Activated T-cell treated with anti-CD3 and anti-CD28 coated beads, Interleukin-2, amount 50 U/mL, for 72 hours (primary cell): ENCODE data around the gene IFIT2. TPM values are rescaled to one million over a fixed set of nuclear protein-coding genes. Genes with fewer than 3 reads are reported as not detected.
"Not testable (repeated sequence)": the region's sequence is repeated elsewhere in the genome, so short reads cannot be mapped to it uniquely, and the experiment has no call there.

Experiments used
- ATAC-seq, 2 donors: fragments of 150-1000 bp; cut with Tn5 transposase; replicated peaks in 1 of 2; 2 replicates each; pipeline ENCODE4 v1.10.0; 2021; ENCODE audit warnings: moderate library complexity in 2 of 2, mild to moderate bottlenecking in 1 of 2
- DNase-seq, 2 donors: peaks; one replicate each; pipeline ENCODE4 v3.0.0; 2021 to 2022; ENCODE audit warnings: mixed read lengths in 1 of 2
- H3K27ac Mint-ChIP-seq: one replicate; pipeline ENCODE4 v1.8.0; 2022; ENCODE audit warnings: mild to moderate bottlenecking, moderate library complexity, mixed read lengths
- H3K27me3 Mint-ChIP-seq: one replicate; pipeline ENCODE4 v1.8.0; 2022; ENCODE audit warnings: low read depth, mixed read lengths
- H3K36me3 Mint-ChIP-seq, 2 donors: one replicate each; pipeline ENCODE4 v1.8.0; 2022; ENCODE audit warnings: mixed read lengths in 2 of 2, mild to moderate bottlenecking in 1 of 2; ENCODE audit not compliant: insufficient read depth in 2 of 2
- H3K4me1 Mint-ChIP-seq: one replicate; pipeline ENCODE4 v1.8.0; 2022; ENCODE audit warnings: low read depth, mixed read lengths
- H3K4me3 Mint-ChIP-seq, 2 donors: one replicate each; pipeline ENCODE4 v1.8.0; 2022; ENCODE audit warnings: mild to moderate bottlenecking in 2 of 2, mixed read lengths in 2 of 2, moderate library complexity in 2 of 2
- H3K9me3 Mint-ChIP-seq, 2 donors: one replicate each; pipeline ENCODE4 v1.8.0; 2022; ENCODE audit warnings: mixed read lengths in 2 of 2
- total RNA-seq, 2 donors: library from RNA; stranded (reverse); gene quantifications; one replicate each; pipeline ENCODE4 v1.2.3, GENCODE V29; 2022

Gene IFIT2, protein sequence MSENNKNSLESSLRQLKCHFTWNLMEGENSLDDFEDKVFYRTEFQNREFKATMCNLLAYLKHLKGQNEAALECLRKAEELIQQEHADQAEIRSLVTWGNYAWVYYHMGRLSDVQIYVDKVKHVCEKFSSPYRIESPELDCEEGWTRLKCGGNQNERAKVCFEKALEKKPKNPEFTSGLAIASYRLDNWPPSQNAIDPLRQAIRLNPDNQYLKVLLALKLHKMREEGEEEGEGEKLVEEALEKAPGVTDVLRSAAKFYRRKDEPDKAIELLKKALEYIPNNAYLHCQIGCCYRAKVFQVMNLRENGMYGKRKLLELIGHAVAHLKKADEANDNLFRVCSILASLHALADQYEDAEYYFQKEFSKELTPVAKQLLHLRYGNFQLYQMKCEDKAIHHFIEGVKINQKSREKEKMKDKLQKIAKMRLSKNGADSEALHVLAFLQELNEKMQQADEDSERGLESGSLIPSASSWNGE
- total RNA-seq = 10 to 100 TPM; 10.8 to 36.0 TPM

DNA sequence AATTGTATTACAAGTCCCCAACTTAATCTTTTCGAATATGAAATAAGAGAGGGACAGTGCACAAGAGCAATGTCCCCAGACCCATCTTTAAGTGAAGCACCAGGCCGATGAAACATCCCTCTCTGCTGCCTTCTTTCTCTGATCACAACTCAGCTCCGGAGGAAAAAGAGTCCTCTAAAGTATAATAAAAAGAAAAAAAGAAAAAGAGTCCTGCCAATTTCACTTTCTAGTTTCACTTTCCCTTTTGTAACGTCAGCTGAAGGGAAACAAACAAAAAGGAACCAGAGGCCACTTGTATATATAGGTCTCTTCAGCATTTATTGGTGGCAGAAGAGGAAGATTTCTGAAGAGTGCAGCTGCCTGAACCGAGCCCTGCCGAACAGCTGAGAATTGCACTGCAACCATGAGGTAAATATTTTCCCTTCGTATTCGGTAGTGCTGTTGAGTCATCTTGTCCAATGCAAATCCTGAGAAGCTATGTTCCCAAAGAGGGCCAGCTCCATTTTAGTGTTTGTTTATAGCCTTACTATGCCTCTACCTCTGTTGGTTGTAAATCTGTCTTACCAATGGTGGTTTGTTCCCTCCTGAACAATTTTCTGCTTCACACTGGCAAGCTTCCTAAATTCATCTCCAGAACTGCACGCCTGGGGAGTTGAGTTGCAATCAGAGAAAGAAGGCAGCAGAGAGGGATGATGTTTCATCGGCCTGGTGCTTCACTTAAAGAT lies at the start of gene IFIT2:
Gene IFIT2 (plus strand): TSS at position 326 of the 725 bp plus-strand sequence. CDS start 78 bp downstream, at position 404.
- DNase-seq (peak in 1 of 2 donors; percentile 19), ATAC-seq (peak; percentile 67 to 77)
- Mint-ChIP-seq H3K36me3 (peaks cover 7 to 11% of the 10 kb centered on the region in 2 donors), H3K4me1 (peaks cover 35% of the 10 kb centered on the region), H3K27me3 (no peaks in the 10 kb centered on the region), H3K27ac (peak within 1 kb of the TSS; percentile 94), H3K4me3 (peak within 1 kb of the TSS; percentile 69 to 90), H3K9me3 (peaks cover 1 to 4% of the 10 kb centered on the region in 2 donors)

- Mint-ChIP-seq H3K9me3 (peaks cover 9 to 13% of the 10 kb centered on the region in 2 donors), H3K27me3 (peaks cover 16% of the 10 kb centered on the region), H3K27ac (no peak overlapping the region), H3K4me1 (peaks cover 44% of the 10 kb centered on the region), H3K4me3 (peak overlapping the region; percentile 42 to 79), H3K36me3 (peaks cover 16 to 26% of the 10 kb centered on the region in 2 donors)
- DNase-seq = no peak
- no peak for ATAC-seq
Measured at GRCh38 chr10:89252225-89252585, 49.6 kb upstream of the IFIT2 start.

DNA sequence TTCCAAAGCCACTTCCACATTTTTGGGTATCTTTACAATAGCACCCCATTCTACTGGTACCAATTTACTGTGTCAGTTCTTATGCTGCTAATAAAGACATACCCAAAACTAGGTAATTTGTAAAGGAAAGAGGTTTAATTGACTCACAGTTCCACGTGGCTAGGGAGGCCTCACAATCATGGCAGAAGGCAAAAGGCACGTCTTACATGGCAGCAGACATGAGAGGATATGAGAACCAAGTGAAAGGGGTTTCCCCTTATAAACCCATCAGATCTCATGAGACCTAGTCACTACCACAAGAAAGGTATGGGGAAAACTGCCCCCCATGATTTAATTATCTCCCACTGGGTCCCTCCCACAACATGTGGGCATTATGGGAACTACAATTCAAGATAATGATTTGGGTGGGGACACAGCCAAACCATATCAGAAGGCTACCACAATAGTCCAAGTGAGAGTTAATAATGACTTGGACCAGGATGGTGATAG lies 46.7 kb upstream of the IFIT2 start:
- peaks cover 29% of the 10 kb centered on the region for H3K4me1 Mint-ChIP-seq
- not testable (repeated sequence) for H3K27ac Mint-ChIP-seq, DNase-seq, H3K4me3 Mint-ChIP-seq, ATAC-seq
- H3K9me3 Mint-ChIP-seq = peaks cover 9 to 13% of the 10 kb centered on the region in 2 donors
- peaks cover 21% of the 10 kb centered on the region for H3K27me3 Mint-ChIP-seq
- peaks cover 16 to 26% of the 10 kb centered on the region in 2 donors for H3K36me3 Mint-ChIP-seq

- DNase-seq (no peak), ATAC-seq (no peak)
- Mint-ChIP-seq H3K9me3 (peaks cover 9 to 13% of the 10 kb centered on the region in 2 donors), H3K36me3 (peaks cover 16 to 26% of the 10 kb centered on the region in 2 donors), H3K27me3 (peaks cover 21% of the 10 kb centered on the region), H3K27ac (no peak overlapping the region), H3K4me1 (peaks cover 29% of the 10 kb centered on the region), H3K4me3 (no peak overlapping the region)
Measured at GRCh38 chr10:89255793-89256192, 46.1 kb upstream of the IFIT2 start.

DNA sequence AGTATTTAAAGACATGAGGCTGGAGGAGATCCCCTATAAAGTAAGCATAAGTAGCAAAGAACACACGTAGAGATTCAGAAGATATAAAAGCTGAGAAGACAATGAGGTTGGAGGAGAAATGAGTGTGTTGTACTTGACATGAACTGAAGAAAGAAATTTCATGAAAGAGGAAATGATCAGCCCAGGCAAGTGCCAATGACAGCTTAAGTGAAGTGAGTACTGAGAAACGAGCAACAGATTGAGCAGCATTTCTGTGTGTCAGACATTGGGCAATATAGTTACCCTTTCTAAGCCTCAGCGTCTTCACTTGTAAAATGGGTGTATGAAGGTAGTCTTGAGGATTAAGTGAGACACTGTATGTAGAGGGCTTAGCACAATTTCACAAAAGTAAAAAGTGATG lies 45.5 kb upstream of the IFIT2 start:
- H3K27ac Mint-ChIP-seq = no peak overlapping the region
- peaks cover 16 to 26% of the 10 kb centered on the region in 2 donors for H3K36me3 Mint-ChIP-seq
- no peak for DNase-seq
- H3K4me3 Mint-ChIP-seq = no peak overlapping the region
- no peak for ATAC-seq
- H3K27me3 Mint-ChIP-seq = peaks cover 21% of the 10 kb centered on the region
- peaks cover 25% of the 10 kb centered on the region for H3K4me1 Mint-ChIP-seq
- H3K9me3 Mint-ChIP-seq = peaks cover 9 to 13% of the 10 kb centered on the region in 2 donors

GRCh38 chr10:89256962-89257361 lies 44.9 kb upstream of the IFIT2 start:
- no peak overlapping the region for H3K27ac Mint-ChIP-seq
- ATAC-seq (no peak), DNase-seq (no peak)
- peaks cover 16 to 26% of the 10 kb centered on the region in 2 donors for H3K36me3 Mint-ChIP-seq
- H3K9me3 Mint-ChIP-seq = peaks cover 9 to 13% of the 10 kb centered on the region in 2 donors
- peaks cover 24% of the 10 kb centered on the region for H3K4me1 Mint-ChIP-seq
- H3K4me3 Mint-ChIP-seq = no peak overlapping the region
- peaks cover 21% of the 10 kb centered on the region for H3K27me3 Mint-ChIP-seq

DNA sequence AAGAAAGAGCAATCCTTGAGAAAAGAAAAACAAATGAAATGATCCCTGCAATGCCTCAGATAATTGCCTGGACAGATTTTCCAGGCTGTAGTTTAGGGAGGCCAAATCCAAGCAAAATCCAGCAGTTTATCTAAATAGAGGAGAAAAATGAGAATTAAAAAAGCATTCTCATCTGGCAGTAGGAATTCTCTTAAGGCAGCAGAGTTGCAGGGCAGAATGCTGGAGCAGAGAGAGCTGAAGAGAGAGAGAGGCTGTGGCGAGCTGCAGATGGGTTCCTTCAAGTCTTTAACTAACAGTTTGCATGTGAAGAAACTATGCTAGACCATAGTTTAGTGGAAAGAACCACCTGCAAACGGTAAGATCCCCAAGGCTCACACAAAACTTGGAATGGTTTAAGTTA lies 44.3 kb upstream of the IFIT2 start:
- H3K36me3 Mint-ChIP-seq = peaks cover 16 to 26% of the 10 kb centered on the region in 2 donors

DNA sequence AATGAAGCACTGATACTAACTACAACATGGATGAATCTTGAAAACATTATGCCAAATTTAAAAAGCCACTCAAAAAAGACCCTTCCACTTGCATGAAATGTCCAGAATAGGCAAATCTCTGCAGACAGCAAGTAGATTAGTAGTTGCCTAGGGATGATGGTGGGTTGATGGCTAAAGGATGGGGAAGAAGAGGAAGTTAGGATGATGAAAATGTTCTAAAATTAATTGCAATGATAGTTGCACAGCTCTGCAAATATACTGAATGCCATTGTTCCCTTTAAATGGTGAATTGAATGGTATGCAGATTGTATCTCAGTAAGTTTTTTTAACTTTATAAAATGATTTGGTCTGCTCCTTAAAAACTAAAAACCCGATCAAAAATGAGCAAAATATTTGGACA lies 43.0 kb upstream of the IFIT2 start:
- ATAC-seq (no peak), DNase-seq (no peak)
- Mint-ChIP-seq H3K4me1 (peaks cover 18% of the 10 kb centered on the region), H3K4me3 (no peak overlapping the region), H3K27ac (no peak overlapping the region), H3K9me3 (peaks cover 9 to 11% of the 10 kb centered on the region in 2 donors), H3K27me3 (peaks cover 21% of the 10 kb centered on the region), H3K36me3 (peaks cover 12 to 15% of the 10 kb centered on the region in 2 donors)

More for the DNA sequence above, 44.3 kb upstream of the IFIT2 start:
- Mint-ChIP-seq H3K4me3 (no peak overlapping the region), H3K27me3 (peaks cover 21% of the 10 kb centered on the region), H3K9me3 (peaks cover 9 to 13% of the 10 kb centered on the region in 2 donors), H3K27ac (no peak overlapping the region), H3K4me1 (peaks cover 18% of the 10 kb centered on the region)
- ATAC-seq = no peak
- no peak for DNase-seq

- no peak for ATAC-seq
- no peaks in the 10 kb centered on the region for H3K9me3 Mint-ChIP-seq
- H3K4me3 Mint-ChIP-seq = no peak overlapping the region
- H3K27ac Mint-ChIP-seq = peak overlapping the region; percentile 69
- DNase-seq = no peak
- no peaks in the 10 kb centered on the region for H3K36me3 Mint-ChIP-seq
- peaks cover 8% of the 10 kb centered on the region for H3K4me1 Mint-ChIP-seq
- H3K27me3 Mint-ChIP-seq = peaks cover 4% of the 10 kb centered on the region
Measured at GRCh38 chr10:89262086-89263051, 39.5 kb upstream of the IFIT2 start.

DNA sequence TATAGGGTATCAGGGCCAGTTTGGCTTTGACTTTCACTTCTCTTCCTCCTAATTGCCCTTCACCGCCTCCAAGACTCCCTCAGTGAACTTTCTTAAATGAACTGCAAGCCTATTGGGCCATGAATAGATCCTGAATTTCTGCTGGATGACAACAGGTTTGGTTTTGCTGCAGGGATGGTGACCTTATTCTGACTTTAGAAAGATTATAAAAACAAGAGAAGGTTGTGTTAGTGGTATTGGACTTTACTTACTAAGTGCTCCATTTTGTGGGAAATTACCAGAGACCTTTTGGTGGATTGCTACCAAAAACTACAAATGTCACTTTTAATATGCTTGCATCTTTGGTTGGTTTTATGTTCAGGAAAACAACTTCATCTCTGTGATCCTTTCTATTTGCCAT lies 38.8 kb upstream of the IFIT2 start:
- ATAC-seq = no peak
- Mint-ChIP-seq H3K27me3 (no peaks in the 10 kb centered on the region), H3K27ac (no peak overlapping the region), H3K4me1 (peaks cover 8% of the 10 kb centered on the region), H3K36me3 (no peaks in the 10 kb centered on the region), H3K9me3 (no peaks in the 10 kb centered on the region), H3K4me3 (no peak overlapping the region)
- no peak for DNase-seq

GRCh38 chr10:89263531-89263930 lies 38.3 kb upstream of the IFIT2 start:
- ATAC-seq (no peak), DNase-seq (no peak)
- H3K9me3 Mint-ChIP-seq = no peaks in the 10 kb centered on the region
- H3K27ac Mint-ChIP-seq = no peak overlapping the region
- H3K4me1 Mint-ChIP-seq = peaks cover 8% of the 10 kb centered on the region
- no peaks in the 10 kb centered on the region for H3K36me3 Mint-ChIP-seq
- H3K4me3 Mint-ChIP-seq = no peak overlapping the region
- no peaks in the 10 kb centered on the region for H3K27me3 Mint-ChIP-seq

GRCh38 chr10:89266721-89267453 lies 35.0 kb upstream of the IFIT2 start:
- Mint-ChIP-seq H3K9me3 (no peaks in the 10 kb centered on the region), H3K27me3 (no peaks in the 10 kb centered on the region), H3K36me3 (no peaks in the 10 kb centered on the region), H3K27ac (no peak overlapping the region), H3K4me3 (no peak overlapping the region), H3K4me1 (no peaks in the 10 kb centered on the region)
- no peak for ATAC-seq
- DNase-seq = no peak
